C4-2B (cell line): ENCODE data around the gene PCDHGA11.

ENCODE experiments used
- H3K27ac ChIP-seq: fragments of 450-650 bp; 2 replicates; pipeline ENCODE4 v1.5.1; 2017
- ZFX ChIP-seq: fragments of 450-650 bp; IDR thresholded peaks from 2 replicates; pipeline ENCODE4 v1.6.1; 2017
- TF ChIP-seq, protein P1 (sequence below): fragments of 450-650 bp; conservative IDR thresholded peaks from 2 replicates; pipeline ENCODE4 v1.5.1; 2017; ENCODE audit warnings: mild to moderate bottlenecking

Gene PCDHGA11

DNA sequence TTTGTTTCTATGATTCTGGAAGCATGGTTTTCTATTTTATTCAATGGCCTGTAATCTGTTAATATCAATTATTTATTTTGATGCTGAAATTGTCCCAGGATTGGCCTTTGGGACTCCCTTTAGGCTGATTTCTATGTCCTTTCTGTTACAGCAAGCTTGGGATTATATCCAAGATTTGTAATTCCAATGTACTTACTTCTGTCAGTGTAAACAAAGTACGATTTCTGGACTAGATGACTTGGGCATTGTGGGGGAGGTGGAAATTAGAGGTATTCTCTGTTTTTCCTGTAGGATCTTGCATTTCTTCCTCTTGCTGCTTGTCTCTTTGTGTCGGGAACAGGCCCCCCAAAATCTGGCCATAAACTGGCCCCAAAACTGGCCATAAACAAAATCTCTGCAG is 13.2 kb downstream of the PCDHGA11 start:
- TF ChIP-seq, protein P1, sequence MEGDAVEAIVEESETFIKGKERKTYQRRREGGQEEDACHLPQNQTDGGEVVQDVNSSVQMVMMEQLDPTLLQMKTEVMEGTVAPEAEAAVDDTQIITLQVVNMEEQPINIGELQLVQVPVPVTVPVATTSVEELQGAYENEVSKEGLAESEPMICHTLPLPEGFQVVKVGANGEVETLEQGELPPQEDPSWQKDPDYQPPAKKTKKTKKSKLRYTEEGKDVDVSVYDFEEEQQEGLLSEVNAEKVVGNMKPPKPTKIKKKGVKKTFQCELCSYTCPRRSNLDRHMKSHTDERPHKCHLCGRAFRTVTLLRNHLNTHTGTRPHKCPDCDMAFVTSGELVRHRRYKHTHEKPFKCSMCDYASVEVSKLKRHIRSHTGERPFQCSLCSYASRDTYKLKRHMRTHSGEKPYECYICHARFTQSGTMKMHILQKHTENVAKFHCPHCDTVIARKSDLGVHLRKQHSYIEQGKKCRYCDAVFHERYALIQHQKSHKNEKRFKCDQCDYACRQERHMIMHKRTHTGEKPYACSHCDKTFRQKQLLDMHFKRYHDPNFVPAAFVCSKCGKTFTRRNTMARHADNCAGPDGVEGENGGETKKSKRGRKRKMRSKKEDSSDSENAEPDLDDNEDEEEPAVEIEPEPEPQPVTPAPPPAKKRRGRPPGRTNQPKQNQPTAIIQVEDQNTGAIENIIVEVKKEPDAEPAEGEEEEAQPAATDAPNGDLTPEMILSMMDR = no peak
- no peak for TF ChIP-seq ZFX
- H3K27ac ChIP-seq = no peak overlapping the region

DNA sequence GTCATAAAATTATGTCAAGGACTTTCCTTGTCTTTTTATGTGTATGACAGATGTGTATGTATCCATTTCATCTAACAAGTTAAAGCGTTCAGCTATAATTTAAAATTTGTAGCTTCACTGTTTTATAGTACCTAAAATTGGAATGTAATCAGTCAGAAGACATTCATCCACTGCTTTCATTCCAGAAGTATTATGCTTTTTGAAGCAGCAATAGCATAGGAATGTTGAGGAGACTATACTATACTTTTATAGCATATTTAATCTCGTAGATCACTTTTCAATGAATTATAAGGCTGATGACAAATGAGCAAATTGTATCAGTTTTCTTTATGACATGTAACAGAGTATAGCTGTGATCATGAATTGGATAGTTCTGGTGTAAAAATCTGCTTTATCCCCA is 16.4 kb downstream of the PCDHGA11 start:
- no peak for TF ChIP-seq ZFX
- TF ChIP-seq, protein P1 = no peak
- H3K27ac ChIP-seq = no peak overlapping the region

DNA sequence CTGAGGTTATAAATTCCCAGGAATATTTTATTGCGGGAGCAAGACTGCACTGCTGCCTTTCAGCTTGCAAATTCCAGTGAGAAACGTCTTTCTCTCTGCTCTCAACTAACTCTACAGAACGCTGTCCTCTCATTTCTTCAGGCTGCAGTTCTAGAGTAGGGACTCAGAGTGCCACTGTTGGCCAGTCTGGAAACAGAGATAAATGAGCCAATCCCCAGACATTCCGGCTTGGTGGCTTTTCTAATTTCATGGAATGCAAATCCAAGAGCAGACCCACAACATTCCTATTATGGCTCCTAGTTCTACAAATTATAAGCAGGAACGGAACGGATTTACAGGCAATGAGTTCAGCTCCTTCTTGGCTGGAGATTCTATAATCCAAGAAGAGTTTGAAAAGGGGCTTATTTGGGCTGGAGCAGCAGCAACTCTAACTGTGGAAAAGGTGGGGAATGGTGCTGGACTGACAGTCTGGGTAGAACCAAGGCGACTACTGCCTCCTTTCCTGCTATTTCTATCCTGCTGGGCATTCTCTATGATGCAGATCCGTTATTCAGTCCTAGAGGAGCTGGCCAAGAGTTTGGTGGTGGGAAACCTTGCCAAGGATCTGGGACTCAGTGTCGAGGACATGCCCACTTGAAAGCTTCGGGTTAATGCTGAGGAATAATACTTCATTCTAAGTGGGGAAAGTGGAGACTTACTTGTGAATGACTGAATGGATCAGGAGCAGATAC is 18.7 kb downstream of the PCDHGA11 start:
- no peak for TF ChIP-seq ZFX
- TF ChIP-seq, protein P1 = no peak
- no peak overlapping the region for H3K27ac ChIP-seq

DNA sequence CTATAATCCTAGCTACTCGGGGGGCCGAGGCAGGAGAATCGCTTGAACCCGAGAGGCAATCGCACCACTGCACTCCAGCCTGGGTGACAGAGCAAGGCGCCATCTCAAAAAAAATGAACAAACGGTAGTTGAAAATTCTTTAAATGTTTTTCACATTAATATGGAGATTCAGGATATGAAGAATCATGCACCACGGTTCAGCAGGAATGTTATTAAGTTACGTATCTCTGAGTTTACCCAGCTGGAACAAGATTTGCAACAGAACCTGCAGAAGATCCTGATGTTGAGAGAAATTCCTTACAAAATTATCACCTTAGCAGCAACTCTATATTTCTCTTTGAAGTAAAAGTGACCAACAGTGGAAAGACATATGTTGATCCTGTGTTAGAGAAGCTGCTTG is 19.5 kb downstream of the PCDHGA11 start:
- TF ChIP-seq ZFX = no peak
- TF ChIP-seq, protein P1 = no peak
- no peak overlapping the region for H3K27ac ChIP-seq

DNA sequence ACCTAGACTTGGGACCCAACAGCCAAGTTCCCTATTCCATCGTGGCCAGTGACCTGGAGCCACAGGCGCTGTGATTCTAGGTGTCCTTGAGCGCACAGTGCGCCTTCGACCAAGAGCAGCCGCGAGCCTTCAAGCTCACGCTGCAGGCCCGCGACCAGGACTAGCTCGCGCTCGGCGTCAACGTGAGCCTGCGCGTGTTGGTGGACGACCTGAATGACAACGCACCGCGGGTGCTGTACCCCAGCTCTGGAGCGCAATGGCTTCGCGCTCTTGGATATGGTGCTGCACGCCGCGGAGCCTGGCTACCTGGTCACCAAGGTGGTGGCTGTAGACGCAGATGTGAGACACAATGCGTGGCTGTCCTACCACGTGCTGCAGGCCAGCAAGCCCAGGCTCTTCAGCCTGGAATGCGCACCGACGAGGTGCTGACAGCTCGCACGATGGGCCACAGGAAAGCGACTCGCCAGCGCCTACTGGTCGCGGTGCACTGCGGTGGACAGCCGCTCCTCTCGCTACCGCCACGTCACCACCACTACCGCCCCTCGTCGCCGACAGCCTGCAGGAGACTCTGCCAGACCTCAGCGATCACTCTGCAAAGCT is 20.8 kb downstream of the PCDHGA11 start:
- no peak for TF ChIP-seq ZFX
- TF ChIP-seq, protein P1 = no peak
- H3K27ac ChIP-seq = no peak overlapping the region

DNA sequence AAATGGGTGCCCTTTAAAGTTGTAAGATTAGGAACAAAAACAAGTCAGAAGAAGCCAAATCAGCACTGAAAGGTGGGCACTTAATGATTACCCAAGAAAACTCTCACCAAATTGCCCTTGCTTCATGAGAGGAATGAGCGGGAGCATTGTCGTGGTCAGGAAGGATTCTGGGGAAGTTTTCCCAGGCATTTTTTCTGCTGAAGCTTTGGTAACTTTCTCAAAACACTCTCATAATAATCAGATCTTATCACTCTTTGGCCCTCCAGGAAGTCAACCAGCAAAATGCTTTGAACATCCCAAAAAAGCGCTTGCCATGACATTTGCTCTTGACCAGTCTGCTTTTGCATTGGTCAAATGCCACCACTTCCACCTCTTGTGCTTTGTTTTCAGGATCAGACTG is 44.5 kb downstream of the PCDHGA11 start:
- H3K27ac ChIP-seq = no peak overlapping the region
- TF ChIP-seq, protein P1 = no peak
- TF ChIP-seq ZFX = no peak
